Mucosa of gallbladder (tissue), 1 donor: ENCODE measurements around the gene FBLN2. TPM values are rescaled to one million over a fixed set of nuclear protein-coding genes. Genes with fewer than 3 reads are reported as not detected.
"Not testable (repeated sequence)": the region's sequence is repeated elsewhere in the genome, so short reads cannot be mapped to it uniquely, and the experiment has no call there.

ENCODE experiments used
- DNase-seq: peaks from one replicate; pipeline ENCODE4 v3.0.0-alpha.2; 2020; ENCODE audit warnings: low spot score
- total RNA-seq: library from RNA; stranded (reverse); gene quantifications from one replicate; pipeline ENCODE4 v1.2.1, GENCODE V29; 2021
- donor health status: DM: no; HTN: no; CAD: no.

Gene FBLN2
- total RNA-seq = 44.3 TPM

DNA sequence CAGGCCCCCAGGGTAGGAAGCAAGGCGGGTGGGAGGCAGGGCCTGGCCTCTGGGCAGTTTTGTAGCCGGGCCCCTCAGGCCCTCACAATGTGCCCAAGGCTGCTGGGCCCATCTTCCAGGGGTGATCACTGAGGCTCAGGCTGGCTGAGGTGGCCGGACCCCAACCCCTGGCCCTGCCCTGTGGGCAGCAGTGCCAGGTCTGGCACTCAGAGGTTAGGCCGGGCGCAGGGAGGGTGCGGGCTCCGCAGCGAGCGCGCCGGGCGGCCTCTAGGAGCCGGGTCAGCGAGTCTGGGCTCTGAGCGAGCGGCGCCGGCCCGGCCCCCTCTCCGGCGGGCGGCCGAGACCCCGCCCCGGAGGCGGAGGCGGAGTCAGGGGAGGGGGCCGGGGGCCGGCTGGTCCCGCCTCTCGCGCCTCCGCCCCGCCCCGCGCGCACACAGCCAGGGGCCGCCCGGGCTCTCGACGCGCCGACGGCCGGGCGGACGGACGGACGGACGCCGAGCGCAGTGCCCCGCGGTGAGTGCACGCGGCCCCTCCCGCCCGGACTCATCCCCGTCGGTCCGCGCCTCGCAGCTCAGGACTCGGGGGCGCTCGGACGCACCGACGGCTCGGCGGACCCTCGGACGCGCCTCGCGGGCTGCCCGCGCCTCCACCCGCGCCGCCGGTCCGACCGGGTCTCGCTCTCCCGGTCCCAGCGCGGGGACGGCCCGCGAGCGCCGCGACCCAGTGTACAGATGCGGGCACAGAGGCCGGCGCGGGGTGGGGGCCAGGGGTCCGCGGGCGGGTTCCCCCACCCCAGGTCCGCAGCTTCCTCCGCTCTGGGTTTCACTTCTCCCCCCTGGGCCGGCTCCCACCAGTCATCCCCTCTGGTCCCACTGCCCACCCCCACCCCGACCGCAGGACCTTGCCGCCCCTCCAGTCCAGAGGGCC, at the start of gene FBLN2:
TSS of gene FBLN2 (plus strand) at position 430 of the 927 bp plus-strand sequence. CDS start 21,231 bp downstream, outside the sequence.
- DNase-seq = no peak

DNA sequence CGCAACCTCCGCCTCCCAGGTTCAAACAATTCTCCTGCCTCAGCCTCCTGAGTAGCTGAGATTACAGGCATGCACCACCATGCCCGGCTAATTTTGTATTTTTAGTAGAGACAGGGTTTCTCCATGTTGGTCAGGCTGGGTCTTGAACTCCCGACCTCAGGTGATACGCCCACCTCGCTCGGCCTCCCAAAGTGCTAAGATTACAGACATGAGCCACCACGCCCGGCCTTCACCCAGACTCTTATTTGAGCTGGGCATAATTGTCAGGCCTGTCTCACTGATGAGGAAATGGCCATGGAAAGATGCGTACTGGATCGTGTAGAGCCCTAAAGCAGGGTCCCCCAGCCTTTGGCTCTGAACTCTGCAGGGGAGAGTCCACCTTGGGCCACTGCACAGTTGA, 49.7 kb upstream of the FBLN2 start:
- not testable (repeated sequence) for DNase-seq

GRCh38 chr3:13500133-13500885, 48.6 kb upstream of the FBLN2 start:
- DNase-seq = no peak

GRCh38 chr3:13501056-13501455, 47.9 kb upstream of the FBLN2 start:
- DNase-seq = no peak

- DNase-seq = no peak
These were observed 47.4 kb upstream of the FBLN2 start for GRCh38 chr3:13501521-13501920.

DNA sequence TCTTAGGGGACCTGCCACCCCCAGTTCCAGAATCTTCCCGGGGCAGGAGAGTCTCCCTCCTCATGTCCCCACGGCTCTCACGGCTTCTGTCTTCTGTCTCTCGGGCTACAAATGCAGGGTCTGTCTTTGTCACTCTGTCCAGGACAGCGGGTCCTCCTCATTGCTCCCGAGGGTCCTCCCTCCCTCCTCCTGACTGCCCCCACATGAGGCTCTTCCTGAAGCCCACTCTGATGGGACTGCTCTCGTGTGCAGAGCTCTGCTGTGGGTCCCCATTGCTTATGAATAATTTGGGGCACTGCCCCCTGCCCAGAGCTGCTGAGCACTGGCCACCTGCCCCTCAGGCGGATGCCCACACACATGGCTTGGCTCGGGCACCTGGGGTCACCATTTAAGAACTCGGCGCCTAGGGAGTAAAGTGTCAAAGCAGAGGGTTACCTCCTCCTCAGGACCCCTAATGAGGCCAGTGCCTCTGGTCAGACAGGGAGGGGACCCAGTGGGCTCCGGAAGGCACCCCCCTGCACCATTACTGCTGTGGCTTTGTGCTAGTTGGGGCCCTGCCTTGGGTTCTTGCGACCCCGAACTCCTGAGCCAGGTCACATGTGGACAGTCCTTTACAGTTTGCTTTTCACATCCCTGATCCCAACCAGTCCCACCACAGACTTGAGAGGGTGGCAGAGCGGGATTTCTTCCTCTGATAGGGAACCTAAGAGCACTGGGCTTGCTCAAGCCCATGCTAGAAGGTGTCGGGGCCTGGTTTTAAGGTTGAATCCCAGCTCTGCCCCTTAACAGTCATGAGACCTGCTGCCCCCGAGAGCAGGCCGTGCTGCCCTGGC, 46.8 kb upstream of the FBLN2 start:
- DNase-seq = no peak

GRCh38 chr3:13502791-13503060, 46.2 kb upstream of the FBLN2 start:
- DNase-seq = no peak

DNA sequence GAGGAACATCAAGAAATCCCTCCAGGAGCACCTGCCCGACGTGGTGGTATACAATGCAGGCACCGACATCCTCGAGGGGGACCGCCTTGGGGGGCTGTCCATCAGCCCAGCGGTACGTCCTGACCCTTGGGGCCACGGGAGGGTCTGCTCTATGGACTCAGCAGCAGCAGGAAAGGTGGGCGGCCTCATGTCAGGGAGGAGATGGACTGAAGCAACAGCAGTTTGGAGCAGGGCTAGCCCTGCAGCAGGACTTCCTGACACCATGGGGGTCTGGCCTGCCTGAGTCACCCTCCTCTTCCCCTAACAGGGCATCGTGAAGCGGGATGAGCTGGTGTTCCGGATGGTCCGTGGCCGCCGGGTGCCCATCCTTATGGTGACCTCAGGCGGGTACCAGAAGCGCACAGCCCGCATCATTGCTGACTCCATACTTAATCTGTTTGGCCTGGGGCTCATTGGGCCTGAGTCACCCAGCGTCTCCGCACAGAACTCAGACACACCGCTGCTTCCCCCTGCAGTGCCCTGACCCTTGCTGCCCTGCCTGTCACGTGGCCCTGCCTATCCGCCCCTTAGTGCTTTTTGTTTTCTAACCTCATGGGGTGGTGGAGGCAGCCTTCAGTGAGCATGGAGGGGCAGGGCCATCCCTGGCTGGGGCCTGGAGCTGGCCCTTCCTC, 44.6 kb upstream of the FBLN2 start:
- DNase-seq = no peak

DNA sequence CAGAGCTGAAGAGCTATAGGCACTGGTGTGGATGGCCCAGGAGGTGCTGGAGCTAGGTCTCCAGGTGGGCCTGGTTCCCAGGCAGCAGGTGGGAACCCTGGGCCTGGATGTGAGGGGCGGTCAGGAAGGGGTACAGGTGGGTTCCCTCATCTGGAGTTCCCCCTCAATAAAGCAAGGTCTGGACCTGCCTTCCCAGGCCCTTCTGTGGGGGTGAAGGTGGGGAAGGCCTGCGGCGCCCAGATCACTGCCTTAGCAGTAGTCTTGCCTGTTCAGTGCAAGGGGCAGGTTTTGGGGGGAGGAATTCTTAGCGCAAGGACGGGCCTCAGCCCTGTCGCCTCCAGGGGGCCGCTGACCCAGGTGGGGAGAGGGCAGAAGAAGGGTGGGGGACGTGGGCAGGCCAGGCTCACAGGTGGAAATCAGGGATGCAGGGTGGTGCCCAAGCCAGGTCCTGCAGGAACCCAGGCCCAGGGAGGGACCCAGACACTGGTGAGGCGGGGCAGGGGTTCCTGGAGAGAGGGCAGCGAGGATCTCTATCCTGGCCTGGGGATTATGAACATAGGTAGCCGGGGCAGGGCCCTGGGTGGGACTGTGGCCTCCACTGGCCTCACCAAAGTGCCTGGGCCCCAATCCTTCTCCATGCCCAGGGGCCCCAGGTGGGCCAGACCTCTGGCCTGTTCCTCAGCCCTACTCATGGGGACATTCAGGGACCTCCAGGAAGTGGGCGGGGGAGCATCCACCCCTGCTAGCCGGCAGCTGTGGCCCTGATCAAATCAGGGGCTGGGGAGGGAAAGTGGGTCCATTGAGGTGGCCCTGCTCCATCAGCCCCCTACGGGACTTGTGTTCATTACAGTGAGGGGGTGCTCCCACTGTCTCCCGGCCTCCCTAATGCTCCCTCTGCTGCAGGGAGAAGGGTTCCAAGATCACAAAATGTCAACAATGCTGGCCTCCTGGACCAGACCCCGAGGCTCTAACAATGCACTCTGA, 43.5 kb upstream of the FBLN2 start:
- DNase-seq = no peak

DNA sequence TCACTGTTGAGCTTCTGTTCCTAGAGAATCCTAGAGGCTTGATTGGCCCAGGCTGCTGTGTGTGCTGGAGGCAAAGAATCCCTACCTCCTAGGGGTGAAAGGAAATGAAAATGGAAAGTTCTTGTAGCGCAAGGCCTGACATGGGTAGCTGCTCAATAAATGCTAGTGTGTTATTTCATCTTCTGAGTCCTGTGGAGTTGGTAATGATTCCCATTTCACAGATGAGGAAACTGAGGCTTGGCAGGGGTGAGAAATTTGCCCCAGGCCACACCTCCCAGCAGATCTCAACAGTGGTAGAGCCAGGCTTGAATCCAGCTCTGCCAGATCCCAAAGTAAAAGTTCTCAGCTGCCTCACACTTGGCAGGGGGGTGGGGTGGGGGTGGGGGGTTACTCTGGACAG, 42.7 kb upstream of the FBLN2 start:
- DNase-seq = no peak

- DNase-seq = no peak
These were observed 42.2 kb upstream of the FBLN2 start for GRCh38 chr3:13506680-13507079.

DNA sequence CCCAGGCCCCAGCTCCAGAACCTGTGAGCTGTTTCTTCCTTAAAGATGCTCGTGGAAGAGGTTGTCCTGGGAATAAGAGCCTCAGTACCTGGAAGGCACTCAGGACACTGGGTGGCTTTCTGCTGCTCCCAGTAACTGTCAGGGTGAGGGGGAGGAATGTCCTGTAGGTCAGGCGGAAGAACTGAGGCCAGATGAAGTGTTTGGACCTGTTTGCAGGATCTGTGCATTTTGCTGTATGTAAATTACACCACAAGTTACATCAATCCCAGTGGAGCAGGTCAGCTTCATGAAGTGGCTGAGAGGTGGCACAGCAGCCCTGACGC, 41.7 kb upstream of the FBLN2 start:
- DNase-seq = no peak

DNA sequence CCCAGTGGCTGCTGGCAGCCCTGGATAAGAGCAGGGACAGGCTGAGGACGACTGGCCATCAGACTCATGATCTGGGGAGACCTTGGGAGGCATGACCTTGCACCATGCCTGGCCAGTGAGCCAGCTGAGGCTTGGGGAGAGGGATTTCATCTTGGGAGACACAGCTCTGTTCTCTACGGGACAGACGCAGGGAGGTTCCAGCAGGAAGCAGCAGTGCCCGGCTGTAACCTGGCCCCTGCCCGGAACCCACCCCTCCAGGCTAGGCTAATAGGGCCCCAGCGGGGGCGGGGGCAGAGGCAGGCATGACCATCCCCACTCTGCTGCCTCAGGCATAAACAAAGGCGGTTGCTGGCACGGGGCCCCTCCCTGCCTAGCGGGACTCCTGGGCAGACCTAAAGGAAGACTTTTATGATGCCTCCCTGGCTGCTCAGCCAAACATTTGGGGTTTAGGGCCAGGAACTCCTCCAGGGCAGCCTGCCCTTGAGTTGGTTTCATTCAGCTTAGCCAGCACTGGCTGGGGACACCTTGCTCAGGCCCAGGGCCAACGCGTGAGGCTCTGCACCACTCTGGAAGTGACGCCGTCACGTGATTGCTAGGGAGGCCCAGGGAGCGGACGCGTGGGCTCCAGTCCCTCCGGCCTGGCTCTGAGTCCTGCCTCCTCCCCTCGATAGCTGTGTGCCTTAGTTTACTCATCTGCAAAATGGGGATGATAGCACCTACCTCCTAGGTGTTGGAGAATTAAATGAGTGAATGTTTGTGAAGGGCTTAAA, 41.2 kb upstream of the FBLN2 start:
- DNase-seq = no peak

DNA sequence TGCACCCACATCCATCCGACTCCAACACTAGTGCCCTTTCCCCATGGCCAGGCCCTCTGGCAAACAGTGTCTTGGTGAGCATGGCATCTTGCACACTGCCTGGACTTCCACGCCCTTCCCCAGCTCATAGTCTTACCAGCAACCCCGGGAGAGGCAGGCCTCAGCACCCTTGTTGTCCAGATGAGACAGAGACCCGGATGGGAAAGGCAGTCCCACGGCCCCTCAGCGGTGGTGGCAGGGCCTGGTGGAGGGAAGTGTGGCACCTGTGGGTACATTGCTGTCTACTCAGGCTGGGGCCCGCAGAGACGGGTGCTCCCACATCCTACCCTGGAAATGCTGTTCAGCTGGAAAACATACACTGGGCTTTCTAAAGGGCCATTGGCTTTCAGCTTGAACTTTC, 40.4 kb upstream of the FBLN2 start:
- no peak for DNase-seq

DNA sequence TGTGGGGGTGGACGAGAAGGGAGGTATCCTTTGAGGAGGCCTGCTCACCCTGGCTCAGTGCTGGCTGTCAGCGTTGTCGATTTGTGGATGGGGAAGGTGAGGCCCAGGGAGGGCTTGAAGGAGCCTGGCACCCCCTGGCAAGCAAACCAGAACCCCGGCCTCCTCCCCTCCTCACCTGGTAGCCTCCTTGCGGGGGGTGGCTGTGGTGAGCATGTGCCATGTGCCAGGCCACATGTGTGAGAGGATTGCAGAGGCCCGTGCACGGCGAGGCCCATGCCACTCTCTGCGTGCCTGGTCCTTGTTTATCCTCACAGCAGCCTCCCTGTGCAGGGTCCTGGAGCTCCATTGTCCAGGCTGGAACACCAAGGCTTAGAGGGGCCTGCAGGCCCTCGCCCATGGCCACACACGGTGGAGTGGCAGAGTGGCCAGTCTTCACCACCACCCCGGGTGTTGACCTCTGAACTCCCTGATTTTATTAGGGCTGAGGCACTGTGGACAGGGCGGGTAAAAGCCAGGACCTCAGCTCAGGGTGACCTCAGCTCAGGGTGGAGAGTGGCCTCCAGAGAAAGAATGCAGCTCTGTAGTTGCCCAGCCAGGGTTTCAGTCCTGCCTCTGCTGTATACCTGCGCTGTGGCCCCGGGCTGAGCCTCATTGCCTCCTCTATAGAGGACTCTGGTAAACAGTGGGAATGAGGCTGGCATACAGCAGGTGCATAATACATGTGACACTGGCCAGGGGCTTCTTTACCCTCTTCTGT, 39.7 kb upstream of the FBLN2 start:
- DNase-seq = no peak

- no peak for DNase-seq
These were observed 39.1 kb upstream of the FBLN2 start for GRCh38 chr3:13509816-13510192.

DNA sequence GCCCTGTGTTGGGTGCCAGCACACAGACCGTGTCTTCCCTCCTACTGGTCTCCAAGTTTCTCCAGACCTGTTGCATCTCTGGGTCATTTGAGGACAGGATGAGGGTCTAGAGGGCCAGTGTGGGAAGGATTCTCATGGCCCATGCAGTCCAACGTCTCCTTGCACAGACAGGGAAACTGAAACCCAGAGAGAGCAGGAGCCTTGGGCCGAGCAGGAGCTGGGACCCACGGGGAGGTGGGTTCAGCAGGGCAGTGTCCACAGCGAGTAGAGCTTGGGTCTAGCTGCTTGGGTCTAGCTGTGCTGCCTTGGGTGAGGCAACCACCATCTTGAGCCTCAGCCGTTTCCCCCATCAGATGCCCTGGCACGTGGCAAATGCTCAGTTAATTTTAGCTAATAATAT, 36.5 kb upstream of the FBLN2 start:
- DNase-seq = no peak

- no peak for DNase-seq
These were observed 35.6 kb upstream of the FBLN2 start for GRCh38 chr3:13513051-13513912.
